Measurements from ENCODE around the gene TCF12.

The TCF12 gene

GRCh38 chr15:57229051-57229450, 310.6 kb downstream of the TCF12 start:
- no peak overlapping the region for H3K4me3 ChIP-seq (replicated peaks; ENCODE audit: low read depth, low read length)
- DNase-seq (ENCODE audit: low read depth): no peak
- TF ChIP-seq CTCF (IDR thresholded peaks at IDR 0.05; ENCODE audit: low read length, missing control alignments): no peak

GRCh38 chr15:57231559-57231958, 313.1 kb downstream of the TCF12 start:
- DNase-seq (ENCODE audit: low read depth): no peak
- H3K4me3 ChIP-seq (replicated peaks; ENCODE audit: low read depth, low read length): no peak overlapping the region
- TF ChIP-seq CTCF (IDR thresholded peaks at IDR 0.05; ENCODE audit: low read length, missing control alignments): no peak

- DNase-seq (ENCODE audit: low read depth): no peak
- TF ChIP-seq CTCF (IDR thresholded peaks at IDR 0.05; ENCODE audit: low read length, missing control alignments): no peak
- H3K4me3 ChIP-seq (replicated peaks; ENCODE audit: low read depth, low read length): no peak overlapping the region
Measured at GRCh38 chr15:57234156-57234555, 315.7 kb downstream of the TCF12 start.

- H3K4me3 ChIP-seq (replicated peaks; ENCODE audit: low read depth, low read length): no peak overlapping the region
- no peak for TF ChIP-seq CTCF (IDR thresholded peaks at IDR 0.05; ENCODE audit: low read length, missing control alignments)
- no peak for DNase-seq (ENCODE audit: low read depth)
Measured at GRCh38 chr15:57235186-57235585, 316.7 kb downstream of the TCF12 start.

- no peak overlapping the region for H3K4me3 ChIP-seq (replicated peaks; ENCODE audit: low read depth, low read length)
- no peak for TF ChIP-seq CTCF (IDR thresholded peaks at IDR 0.05; ENCODE audit: low read length, missing control alignments)
- peak; percentile 88 for DNase-seq (ENCODE audit: low read depth)
Measured at GRCh38 chr15:57235873-57236272, 317.4 kb downstream of the TCF12 start.

GRCh38 chr15:57236561-57237300, 318.3 kb downstream of the TCF12 start:
- DNase-seq (ENCODE audit: low read depth): no peak
- no peak overlapping the region for H3K4me3 ChIP-seq (replicated peaks; ENCODE audit: low read depth, low read length)
- TF ChIP-seq CTCF (IDR thresholded peaks at IDR 0.05; ENCODE audit: low read length, missing control alignments): no peak

GRCh38 chr15:57237301-57237642, 318.8 kb downstream of the TCF12 start:
- no peak for TF ChIP-seq CTCF (IDR thresholded peaks at IDR 0.05; ENCODE audit: low read length, missing control alignments)
- no peak overlapping the region for H3K4me3 ChIP-seq (replicated peaks; ENCODE audit: low read depth, low read length)
- DNase-seq (ENCODE audit: low read depth): no peak
